ENCODE measurements around the gene TMEM25. TPM values are rescaled to one million over a fixed set of nuclear protein-coding genes. Genes with fewer than 3 reads are reported as not detected.
"Not testable (repeated sequence)": the region's sequence is repeated elsewhere in the genome, so short reads cannot be mapped to it uniquely, and the experiment has no call there.

Gene TMEM25
- total RNA-seq, 1 donor from 2014 or later = 13.0 TPM

- Mint-ChIP-seq H3K27ac (no peak overlapping the region), H3K27me3 (no peaks in the 10 kb centered on the region), H3K4me1 (no peaks in the 10 kb centered on the region), H3K36me3 (ENCODE audit: low read depth) (no peaks in the 10 kb centered on the region), H3K9me3 (no peaks in the 10 kb centered on the region), H3K4me3 (no peak overlapping the region)
- DNase-seq = no peak
- intact Hi-C loops (cut with micrococcal nuclease) = no loop called here
Measured at GRCh38 chr11:118537409-118537980, 6.5 kb downstream of the TMEM25 start.

- intact Hi-C loops (cut with micrococcal nuclease) = no loop called here
- DNase-seq = no peak
- H3K36me3 Mint-ChIP-seq (ENCODE audit: low read depth) = peaks cover 2% of the 10 kb centered on the region
- H3K4me1 Mint-ChIP-seq = no peaks in the 10 kb centered on the region
- H3K9me3 Mint-ChIP-seq = no peaks in the 10 kb centered on the region
- no peak overlapping the region for H3K4me3 Mint-ChIP-seq
- H3K27me3 Mint-ChIP-seq = no peaks in the 10 kb centered on the region
- no peak overlapping the region for H3K27ac Mint-ChIP-seq
Measured at GRCh38 chr11:118544010-118544646, 13.1 kb downstream of the TMEM25 start.

GRCh38 chr11:118544647-118545010 is 13.6 kb downstream of the TMEM25 start:
- no peaks in the 10 kb centered on the region for H3K4me1 Mint-ChIP-seq
- no peak overlapping the region for H3K27ac Mint-ChIP-seq
- no peak for DNase-seq
- H3K27me3 Mint-ChIP-seq = no peaks in the 10 kb centered on the region
- H3K36me3 Mint-ChIP-seq (ENCODE audit: low read depth) = peaks cover 2% of the 10 kb centered on the region
- intact Hi-C loops (cut with micrococcal nuclease) = no loop called here
- H3K9me3 Mint-ChIP-seq = no peaks in the 10 kb centered on the region
- no peak overlapping the region for H3K4me3 Mint-ChIP-seq

- Mint-ChIP-seq H3K27me3 (no peaks in the 10 kb centered on the region), H3K27ac (no peak overlapping the region), H3K9me3 (no peaks in the 10 kb centered on the region), H3K4me3 (no peak overlapping the region), H3K36me3 (ENCODE audit: low read depth) (peaks cover 4% of the 10 kb centered on the region), H3K4me1 (no peaks in the 10 kb centered on the region)
- DNase-seq = no peak
- intact Hi-C loops (cut with micrococcal nuclease) = no loop called here
Measured at GRCh38 chr11:118545533-118545932, 14.5 kb downstream of the TMEM25 start.

GRCh38 chr11:118547132-118547531 is 16.1 kb downstream of the TMEM25 start:
- Mint-ChIP-seq H3K4me1 (no peaks in the 10 kb centered on the region), H3K9me3 (no peaks in the 10 kb centered on the region), H3K36me3 (ENCODE audit: low read depth) (peaks cover 12% of the 10 kb centered on the region), H3K27ac (no peak overlapping the region), H3K4me3 (no peak overlapping the region), H3K27me3 (no peaks in the 10 kb centered on the region)
- intact Hi-C loops (cut with micrococcal nuclease) = no loop called here
- DNase-seq = no peak

GRCh38 chr11:118552341-118552740 is 21.3 kb downstream of the TMEM25 start:
- no peak for DNase-seq
- Mint-ChIP-seq H3K9me3 (no peaks in the 10 kb centered on the region), H3K36me3 (ENCODE audit: low read depth) (peaks cover 32% of the 10 kb centered on the region), H3K4me1 (no peaks in the 10 kb centered on the region), H3K27ac (no peak overlapping the region), H3K27me3 (no peaks in the 10 kb centered on the region), H3K4me3 (no peak overlapping the region)
- intact Hi-C loops (cut with micrococcal nuclease) = no loop called here

- Mint-ChIP-seq H3K27me3 (no peaks in the 10 kb centered on the region), H3K4me1 (peaks cover 12% of the 10 kb centered on the region), H3K9me3 (no peaks in the 10 kb centered on the region), H3K36me3 (ENCODE audit: low read depth) (peaks cover 17% of the 10 kb centered on the region), H3K4me3 (no peak overlapping the region), H3K27ac (no peak overlapping the region)
- DNase-seq = no peak
- intact Hi-C loops (cut with micrococcal nuclease) = no loop called here
Measured at GRCh38 chr11:118560806-118561205, 29.8 kb downstream of the TMEM25 start.

GRCh38 chr11:118565051-118565450 is 34.1 kb downstream of the TMEM25 start:
- H3K4me1 Mint-ChIP-seq = peaks cover 13% of the 10 kb centered on the region
- no peaks in the 10 kb centered on the region for H3K36me3 Mint-ChIP-seq (ENCODE audit: low read depth)
- intact Hi-C loops (cut with micrococcal nuclease) = no loop called here
- no peak for DNase-seq
- no peaks in the 10 kb centered on the region for H3K27me3 Mint-ChIP-seq
- H3K9me3 Mint-ChIP-seq = no peaks in the 10 kb centered on the region
- peak overlapping the region; percentile 57 for H3K4me3 Mint-ChIP-seq
- no peak overlapping the region for H3K27ac Mint-ChIP-seq

- Mint-ChIP-seq H3K4me3 (no peak overlapping the region), H3K27ac (no peak overlapping the region), H3K4me1 (peaks cover 22% of the 10 kb centered on the region), H3K36me3 (ENCODE audit: low read depth) (peaks cover 6% of the 10 kb centered on the region), H3K9me3 (no peaks in the 10 kb centered on the region), H3K27me3 (no peaks in the 10 kb centered on the region)
- intact Hi-C loops (cut with micrococcal nuclease) = loop anchor here (5.0 kb wide), 3 partner anchors 132 to 262 kb away; partner anchors contain the start of gene KMT2A
- no peak for DNase-seq
Measured at GRCh38 chr11:118569670-118570069, 38.7 kb downstream of the TMEM25 start.

GRCh38 chr11:118570787-118571186 is 39.8 kb downstream of the TMEM25 start:
- DNase-seq = no peak
- H3K27me3 Mint-ChIP-seq = no peaks in the 10 kb centered on the region
- H3K9me3 Mint-ChIP-seq = no peaks in the 10 kb centered on the region
- no peak overlapping the region for H3K4me3 Mint-ChIP-seq
- intact Hi-C loops (cut with micrococcal nuclease) = loop anchor here (5.0 kb wide), 3 partner anchors 133 to 263 kb away; partner anchors contain the start of gene KMT2A
- H3K27ac Mint-ChIP-seq = no peak overlapping the region
- H3K36me3 Mint-ChIP-seq (ENCODE audit: low read depth) = peaks cover 11% of the 10 kb centered on the region
- peaks cover 26% of the 10 kb centered on the region for H3K4me1 Mint-ChIP-seq

- H3K27me3 Mint-ChIP-seq, DNase-seq, H3K9me3 Mint-ChIP-seq: not testable (repeated sequence)
- Mint-ChIP-seq H3K4me3 (peak overlapping the region; percentile 97), H3K4me1 (peaks cover 31% of the 10 kb centered on the region), H3K36me3 (ENCODE audit: low read depth) (peaks cover 14% of the 10 kb centered on the region), H3K27ac (peak overlapping the region; percentile 93)
- intact Hi-C loops (cut with micrococcal nuclease) = loop anchor here (2.0 to 5.0 kb wide), 5 partner anchors 37 to 264 kb away; partner anchors contain the start of genes ATP5MG and KMT2A
Measured at GRCh38 chr11:118571701-118572060, 40.7 kb downstream of the TMEM25 start.

GRCh38 chr11:118572061-118572980 is 41.3 kb downstream of the TMEM25 start, which contains the start of gene ARCN1:
TSS of gene ARCN1 (plus strand) at chr11:118572409. CDS start at chr11:118572548, 139 bp downstream.
- no peaks in the 10 kb centered on the region for H3K9me3 Mint-ChIP-seq
- H3K4me1 Mint-ChIP-seq = peaks cover 34% of the 10 kb centered on the region
- DNase-seq = peak; percentile 93
- H3K36me3 Mint-ChIP-seq (ENCODE audit: low read depth) = peaks cover 16% of the 10 kb centered on the region
- peak within 1 kb of the TSS; percentile 93 for H3K27ac Mint-ChIP-seq
- no peaks in the 10 kb centered on the region for H3K27me3 Mint-ChIP-seq
- intact Hi-C loops (cut with micrococcal nuclease) = loop anchor here (2.0 to 5.0 kb wide), 5 partner anchors 36 to 265 kb away; partner anchors contain the start of genes ATP5MG and KMT2A
- H3K4me3 Mint-ChIP-seq = peak within 1 kb of the TSS; percentile 97

GRCh38 chr11:118572981-118573550 is 42.1 kb downstream of the TMEM25 start:
- no peaks in the 10 kb centered on the region for H3K9me3 Mint-ChIP-seq
- H3K36me3 Mint-ChIP-seq (ENCODE audit: low read depth) = peaks cover 19% of the 10 kb centered on the region
- intact Hi-C loops (cut with micrococcal nuclease) = loop anchor here (2.0 to 5.0 kb wide), 5 partner anchors 36 to 266 kb away; partner anchors contain the start of genes ATP5MG and KMT2A
- peaks cover 35% of the 10 kb centered on the region for H3K4me1 Mint-ChIP-seq
- peak overlapping the region; percentile 97 for H3K4me3 Mint-ChIP-seq
- H3K27ac Mint-ChIP-seq = peak overlapping the region; percentile 93
- peak; percentile 77 for DNase-seq
- H3K27me3 Mint-ChIP-seq = no peaks in the 10 kb centered on the region
